CD4-positive, alpha-beta T cell treated with Interferon alpha-2 for 1 hour (primary cell): ENCODE measurements around the gene ADCY9.

Experiments
- DNase-seq, 2 donors: peaks; one replicate each; pipeline ENCODE4 v3.0.0-alpha.2; 2020 to 2022

The ADCY9 gene

GRCh38 chr16:4025428-4025827, 90.8 kb downstream of the ADCY9 start:
- no peak for DNase-seq

GRCh38 chr16:4021916-4022315, 94.3 kb downstream of the ADCY9 start:
- no peak for DNase-seq

- no peak for DNase-seq
Observed at GRCh38 chr16:4021070-4021779, 95.0 kb downstream of the ADCY9 start.

GRCh38 chr16:4019371-4019791, 96.9 kb downstream of the ADCY9 start:
- peak in 1 of 2 donors; percentile 19 for DNase-seq

GRCh38 chr16:4018391-4018790, 97.9 kb downstream of the ADCY9 start:
- no peak for DNase-seq

GRCh38 chr16:4017807-4018206, 98.4 kb downstream of the ADCY9 start:
- DNase-seq = no peak

GRCh38 chr16:4016658-4017057, 99.6 kb downstream of the ADCY9 start:
- DNase-seq = peak; percentile 39 to 44

GRCh38 chr16:4016005-4016352, 100.3 kb downstream of the ADCY9 start:
- DNase-seq = no peak

- DNase-seq = no peak
Observed at GRCh38 chr16:4015275-4016004, 100.8 kb downstream of the ADCY9 start.

- no peak for DNase-seq
Observed at GRCh38 chr16:4011940-4012629, 104.2 kb downstream of the ADCY9 start.

- peak in 1 of 2 donors; percentile 29 for DNase-seq
Observed at GRCh38 chr16:4011225-4011939, 104.9 kb downstream of the ADCY9 start.

- DNase-seq = no peak
Observed at GRCh38 chr16:4010225-4011158, 105.8 kb downstream of the ADCY9 start.

GRCh38 chr16:4009177-4009576, 107.1 kb downstream of the ADCY9 start:
- DNase-seq = no peak

- no peak for DNase-seq
Observed at GRCh38 chr16:4008116-4008515, 108.1 kb downstream of the ADCY9 start.

GRCh38 chr16:4006397-4006999, 109.7 kb downstream of the ADCY9 start:
- no peak for DNase-seq

- DNase-seq = no peak
Observed at GRCh38 chr16:4005731-4006130, 110.5 kb downstream of the ADCY9 start.

GRCh38 chr16:4005281-4005680, 111.0 kb downstream of the ADCY9 start:
- no peak for DNase-seq

- DNase-seq = no peak
Observed at GRCh38 chr16:4004206-4004605, 112.0 kb downstream of the ADCY9 start.

- no peak for DNase-seq
Observed at GRCh38 chr16:4003576-4003975, 112.7 kb downstream of the ADCY9 start.

GRCh38 chr16:4003166-4003565, 113.1 kb downstream of the ADCY9 start:
- DNase-seq = no peak

- DNase-seq = no peak
Observed at GRCh38 chr16:4002121-4002520, 114.1 kb downstream of the ADCY9 start.
